Gastrocnemius medialis (tissue), 4 donors: ENCODE data around the gene RGS21.

Experiments
- CTCF ChIP-seq, 5 experiments: fragments of 450-650 bp in 3 of 5; fragments of 200-600 bp in 2 of 5; sonication (generic) in 2 of 5; IDR thresholded peaks in 4 of 5; conservative IDR thresholded peaks in 1 of 5; 1 replicate in 4 of 5; 2 replicates in 1 of 5; pipeline ENCODE4 v1.5.1; 2016 to 2019; ENCODE audit warnings: antibody characterized with exemption in 5 of 5, mild to moderate bottlenecking in 3 of 5, moderate library complexity in 3 of 5
- POLR2A ChIP-seq, 2 donors: fragments of 450-650 bp; IDR thresholded peaks; one replicate each; pipeline ENCODE4 v1.6.1; 2017; ENCODE audit warnings: antibody characterized with exemption in 2 of 2, mild to moderate bottlenecking in 2 of 2, moderate library complexity in 2 of 2

DNA sequence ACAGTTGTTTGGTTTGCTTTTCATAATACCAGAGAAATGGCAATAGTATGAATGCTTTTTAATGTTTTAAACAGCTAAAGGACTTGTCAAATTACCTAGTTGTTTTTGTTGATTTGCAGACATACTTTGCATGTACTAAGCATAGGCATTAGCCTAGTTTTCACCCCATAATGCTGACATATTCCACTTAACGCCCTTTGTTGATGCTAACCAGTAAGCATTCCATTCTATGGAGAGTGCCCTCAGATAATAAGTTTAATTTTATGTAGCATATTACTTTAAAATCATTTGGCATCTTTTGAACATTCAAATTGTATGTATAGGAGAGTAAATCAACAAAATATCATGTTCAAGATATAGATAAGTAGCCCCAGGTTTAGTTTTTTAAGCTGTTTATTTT is 32.5 kb downstream of the RGS21 start:
- TF ChIP-seq CTCF (IDR thresholded peaks at IDR 0.05 in 4 of 5, conservative IDR thresholded peaks at IDR 0.05 in 1 of 5) (no peak), POLR2A (IDR thresholded peaks at IDR 0.05) (no peak)
